HG03139 (cell line): ENCODE data around the gene TOMM20.
A peak's percentile ranks its signal among the peaks of the same experiment; 100 is the strongest.
"Not testable (repeated sequence)": the region's sequence is repeated elsewhere in the genome, so short reads cannot be mapped to it uniquely, and the experiment has no call there.

Source experiments
- ATAC-seq: cut with Tn5 transposase; IDR thresholded peaks from one replicate; pipeline ENCODE4 v1.9.1; 2021; ENCODE audit not compliant: unreplicated experiment

Gene TOMM20

DNA sequence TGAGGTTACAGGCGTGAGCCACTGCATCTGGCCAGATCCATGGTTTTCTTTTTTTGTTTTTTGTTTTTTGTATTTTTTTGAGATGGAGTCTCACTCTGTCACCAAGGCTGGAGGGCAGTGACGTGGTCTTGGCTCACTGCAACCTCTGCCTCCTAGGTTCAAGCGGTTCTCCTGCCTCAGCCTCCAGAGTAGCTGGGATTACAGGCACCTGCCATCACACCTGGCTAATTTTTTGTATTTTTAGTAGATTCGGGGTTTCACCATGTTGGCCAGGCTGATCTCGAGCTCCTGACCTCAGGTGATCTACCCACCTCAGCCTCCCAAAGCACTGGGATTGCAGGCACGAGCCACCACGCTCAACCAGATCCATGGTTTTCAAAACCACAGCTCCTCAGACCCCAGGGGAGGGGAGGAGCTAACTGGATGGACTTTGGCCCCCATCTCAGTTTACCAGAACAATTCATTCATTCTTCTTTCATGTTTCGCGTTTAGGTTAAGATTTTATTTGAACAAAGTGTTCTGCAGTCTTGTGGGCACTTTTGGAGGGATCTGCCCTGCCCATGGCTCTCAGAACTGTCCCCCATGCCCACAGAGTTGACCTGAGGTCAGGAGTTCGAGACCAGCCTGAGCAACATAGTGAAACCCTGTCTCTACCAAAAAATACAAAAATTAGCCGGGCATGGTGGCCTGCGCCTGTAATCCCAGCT lies 43.1 kb downstream of the TOMM20 start:
- ATAC-seq, result not testable (repeated sequence)

DNA sequence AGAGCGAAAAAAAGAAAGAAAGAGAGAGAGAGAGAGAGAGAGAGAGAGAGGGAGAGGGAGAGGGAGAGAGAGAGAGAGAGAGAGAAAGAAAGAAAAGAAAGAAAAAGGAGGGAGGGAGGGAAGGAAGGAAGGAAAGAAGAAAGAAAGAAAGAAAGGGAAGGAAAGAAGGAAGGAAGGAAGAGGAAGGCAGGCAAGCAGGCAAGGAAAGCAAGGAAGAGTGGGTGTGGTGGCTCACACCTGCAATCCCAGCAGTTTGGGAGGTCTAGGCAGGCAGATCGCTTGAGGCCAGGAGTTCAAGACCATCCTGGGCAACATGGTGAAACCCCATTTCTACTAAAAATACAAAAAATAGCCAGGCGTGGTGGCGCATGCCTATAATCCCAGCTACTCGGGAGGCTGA lies 47.8 kb downstream of the TOMM20 start:
- not testable (repeated sequence) for ATAC-seq

- not testable (repeated sequence) for ATAC-seq
Measured at GRCh38 chr1:235080297-235080657, 48.4 kb downstream of the TOMM20 start.

DNA sequence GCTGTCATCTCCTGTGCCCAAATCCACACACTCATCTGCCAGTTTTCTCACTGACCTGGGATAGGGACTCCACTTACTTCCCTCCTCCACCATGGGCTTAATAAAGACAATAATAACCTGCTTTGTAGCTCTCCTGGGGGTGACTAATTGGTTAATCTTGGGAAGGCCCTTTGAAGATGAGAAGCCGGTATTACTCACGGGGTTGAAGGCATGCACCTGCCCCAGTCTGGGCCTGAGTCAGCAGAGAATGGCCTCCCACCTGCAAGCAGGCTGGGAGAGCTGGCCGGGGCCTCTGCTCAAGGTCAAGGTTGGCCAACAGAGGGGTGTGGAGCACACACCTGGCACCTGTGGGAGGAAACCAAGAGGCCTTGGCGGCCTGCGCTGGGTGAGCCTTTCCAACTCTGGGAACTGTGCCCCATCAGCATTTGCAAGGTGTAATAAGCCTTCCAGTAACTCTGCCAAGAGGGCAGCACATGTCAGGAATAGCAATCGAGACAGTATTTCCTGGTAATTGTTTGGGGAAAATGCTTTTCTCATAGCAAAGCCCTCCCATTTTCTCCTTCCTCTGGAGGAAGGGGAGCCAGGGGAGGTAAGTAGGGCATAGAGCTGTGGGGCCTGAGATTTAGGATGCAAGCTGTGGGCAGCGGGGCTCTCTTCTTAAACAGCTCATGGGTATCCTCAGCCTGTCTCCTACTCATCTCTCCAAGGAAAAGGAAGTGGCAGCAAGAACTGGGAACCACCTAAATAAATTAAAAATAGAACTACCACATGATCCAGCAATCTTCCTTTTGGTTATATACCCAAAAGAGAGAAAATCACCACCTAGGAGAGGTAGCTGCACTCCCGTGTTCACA lies 49.0 kb downstream of the TOMM20 start:
- ATAC-seq, result no peak

DNA sequence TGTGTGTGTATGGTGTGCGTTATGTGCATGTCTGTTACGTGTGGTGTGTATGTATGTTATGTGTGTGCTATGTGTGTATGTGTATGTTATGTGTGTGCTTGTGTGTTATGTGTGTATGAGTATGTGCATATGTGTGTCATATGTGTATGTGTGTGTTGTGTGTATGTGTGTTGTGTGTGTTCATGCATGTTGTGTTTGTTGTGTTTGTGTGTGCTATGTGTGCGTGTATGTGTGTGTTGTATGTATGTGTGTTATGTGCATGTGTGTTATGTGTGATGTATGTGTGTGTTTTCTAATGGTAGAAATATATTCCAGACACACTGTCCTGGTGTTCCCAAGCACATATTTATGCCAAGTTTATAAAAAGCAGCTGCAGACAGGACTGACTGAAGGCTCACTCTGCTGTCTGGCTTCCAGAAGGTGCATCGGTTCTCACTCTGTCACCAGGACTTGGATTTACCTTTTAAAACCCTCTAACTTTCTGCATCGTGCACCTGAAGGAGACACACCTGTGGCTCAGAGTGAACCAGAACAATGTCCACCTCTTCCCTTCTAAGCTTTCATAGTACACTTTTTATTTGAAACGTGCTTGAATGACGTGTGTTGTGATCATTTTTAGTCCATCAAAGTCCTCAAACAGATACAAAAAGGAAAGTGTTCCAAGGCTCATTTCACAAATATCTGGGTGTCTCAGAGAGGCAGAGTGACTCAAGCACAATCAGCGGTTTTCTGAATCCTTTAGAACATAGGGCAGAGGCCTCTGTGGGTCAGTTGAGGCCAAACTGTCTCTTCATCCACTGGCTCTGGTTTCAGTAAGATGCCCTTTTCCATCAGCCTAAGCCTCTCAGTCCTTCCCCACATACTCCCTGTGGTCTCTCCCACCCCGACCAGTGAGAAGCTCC lies 49.9 kb downstream of the TOMM20 start:
- no peak for ATAC-seq

GRCh38 chr1:235077571-235078479 lies 50.8 kb downstream of the TOMM20 start:
- peak; percentile 40 for ATAC-seq

- no peak for ATAC-seq
Measured at GRCh38 chr1:235077163-235077540, 51.5 kb downstream of the TOMM20 start.

DNA sequence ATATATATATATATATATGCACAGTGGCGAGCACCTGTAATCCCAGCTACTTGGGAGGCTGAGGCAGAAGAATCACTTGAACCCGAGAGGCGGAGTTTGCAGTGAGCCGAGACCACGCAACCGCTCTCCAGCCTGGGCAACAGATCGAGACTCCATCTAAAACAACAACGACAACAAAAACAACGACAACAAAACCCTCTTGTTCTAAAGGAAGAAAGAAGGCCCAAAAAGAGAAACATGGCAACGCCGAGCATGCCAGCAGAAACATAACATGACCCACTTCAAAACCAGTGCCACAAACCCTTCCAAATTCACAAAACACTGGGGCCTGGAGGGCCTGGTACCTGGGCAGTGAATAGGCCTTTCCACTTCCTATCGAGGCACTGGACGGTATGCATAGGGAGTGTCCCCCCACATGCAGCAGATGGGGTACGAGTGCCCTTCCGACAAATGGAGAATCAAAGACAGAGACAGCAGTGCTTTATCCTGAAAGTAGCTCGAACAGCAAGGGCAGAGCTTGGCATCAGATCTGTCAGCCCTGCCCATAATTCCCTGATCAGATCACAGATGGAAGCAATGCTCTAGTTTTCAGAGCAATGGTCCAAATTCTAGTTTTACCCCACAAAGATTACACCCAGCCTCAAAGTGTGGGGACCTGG lies 52.0 kb downstream of the TOMM20 start:
- no peak for ATAC-seq

GRCh38 chr1:235075777-235076308 lies 52.8 kb downstream of the TOMM20 start:
- ATAC-seq, result no peak

DNA sequence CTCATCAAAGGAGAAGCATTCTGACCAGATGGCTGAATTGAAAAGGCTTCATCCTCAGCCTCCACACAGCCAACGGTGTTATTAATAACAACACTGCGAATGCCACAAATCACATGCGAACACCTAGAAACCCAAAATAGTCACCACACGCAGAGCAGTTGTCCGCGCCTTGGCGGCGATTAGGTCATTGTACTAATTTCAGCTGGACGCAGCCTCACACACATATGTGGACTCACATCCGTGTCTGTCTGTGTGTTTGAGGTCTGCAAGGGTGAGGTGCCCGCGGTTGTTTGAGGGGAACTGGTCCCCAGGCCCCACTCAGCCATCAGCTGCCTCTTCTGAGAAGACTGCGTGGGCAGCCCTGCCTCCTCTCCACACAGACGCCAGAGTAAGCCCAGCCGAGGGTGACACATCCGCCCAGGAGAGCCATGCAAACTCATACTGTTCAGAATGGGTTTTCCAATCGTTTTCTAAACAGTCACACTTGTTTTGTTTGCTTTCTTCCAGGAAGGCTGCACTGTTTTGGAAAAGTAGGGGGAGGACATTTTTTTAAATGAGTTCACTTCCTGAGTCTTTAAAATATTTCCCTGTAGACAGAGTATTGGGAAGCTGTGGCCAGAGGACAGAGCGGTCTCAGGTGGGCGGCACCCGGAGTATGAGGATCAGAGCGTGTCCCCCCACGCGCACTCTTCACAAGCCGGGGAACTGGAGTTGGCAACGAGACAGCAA lies 53.4 kb downstream of the TOMM20 start:
- ATAC-seq, result peak; percentile 43

DNA sequence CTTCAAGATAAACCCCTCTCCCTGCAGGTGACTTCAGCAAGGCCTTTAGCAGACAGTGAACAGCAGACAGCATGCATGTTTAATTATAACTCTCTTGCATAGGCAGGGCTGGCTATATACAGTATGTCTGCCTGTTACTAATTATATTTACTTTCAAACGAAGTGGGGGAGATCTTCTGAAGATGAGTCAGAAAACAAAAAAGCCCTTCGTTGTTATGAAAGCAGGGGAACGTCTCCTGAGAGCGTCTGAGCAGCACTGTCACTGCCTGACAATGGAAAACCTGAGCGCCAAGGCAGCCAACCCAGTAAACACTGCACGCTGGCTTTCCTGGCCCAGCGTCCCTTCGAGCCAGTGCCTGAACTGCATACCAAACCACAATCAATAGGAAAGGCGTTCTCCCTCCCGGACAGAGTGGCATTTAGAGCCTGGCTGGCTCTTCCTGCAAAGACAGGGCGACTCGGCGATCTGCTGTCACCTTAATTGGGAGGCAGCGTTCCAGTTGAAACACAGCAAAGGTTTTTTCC lies 54.1 kb downstream of the TOMM20 start:
- peak; percentile 27 for ATAC-seq

DNA sequence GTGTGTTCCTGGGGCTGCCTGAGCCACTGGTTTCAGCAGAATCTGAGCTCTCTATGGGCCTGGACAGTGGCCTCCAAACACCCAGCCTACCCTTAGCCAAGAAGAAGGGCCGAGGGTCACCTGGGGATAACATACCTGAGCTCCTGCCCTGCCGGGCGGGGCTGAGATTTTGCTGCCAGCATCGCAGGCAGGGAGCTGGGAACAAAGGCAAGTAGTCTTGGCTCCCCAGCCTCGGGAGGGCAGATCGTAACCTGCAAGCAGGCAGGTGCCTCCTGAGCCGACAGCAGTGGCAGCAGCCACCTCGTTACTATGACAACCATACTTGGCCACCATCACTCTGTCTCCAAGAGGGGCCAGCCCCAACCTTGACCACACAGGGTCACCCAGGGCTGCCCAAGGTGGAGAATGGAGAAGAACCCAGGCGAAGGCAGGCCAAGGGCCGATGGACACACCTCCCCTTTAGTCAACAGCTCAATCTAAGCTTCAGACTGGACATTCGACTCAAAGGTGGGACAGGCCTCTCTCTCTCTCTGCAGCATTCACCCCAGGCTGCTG lies 54.6 kb downstream of the TOMM20 start:
- no peak for ATAC-seq

GRCh38 chr1:235073331-235073967 lies 55.2 kb downstream of the TOMM20 start:
- no peak for ATAC-seq

DNA sequence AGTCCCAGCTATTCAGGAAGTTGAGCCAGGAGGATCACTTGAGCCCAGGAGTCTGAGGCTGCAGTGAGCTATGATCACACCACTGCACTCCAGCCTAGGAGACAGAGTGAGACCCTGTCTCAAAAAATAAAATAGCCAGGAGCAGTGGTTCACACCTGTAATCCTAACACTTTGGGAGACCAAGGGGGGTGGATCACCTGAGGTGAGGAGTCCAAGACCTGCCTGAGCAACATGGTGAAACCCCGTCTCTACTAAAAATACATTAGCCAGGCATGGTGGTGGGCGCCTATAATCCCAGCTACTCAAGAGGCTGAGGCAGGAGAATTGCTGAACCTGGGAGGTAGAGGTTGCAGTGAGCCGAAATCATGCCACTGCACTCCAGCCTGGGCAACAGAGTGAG lies 56.1 kb downstream of the TOMM20 start:
- ATAC-seq, result not testable (repeated sequence)

GRCh38 chr1:235072096-235072495 lies 56.5 kb downstream of the TOMM20 start:
- ATAC-seq, result no peak

DNA sequence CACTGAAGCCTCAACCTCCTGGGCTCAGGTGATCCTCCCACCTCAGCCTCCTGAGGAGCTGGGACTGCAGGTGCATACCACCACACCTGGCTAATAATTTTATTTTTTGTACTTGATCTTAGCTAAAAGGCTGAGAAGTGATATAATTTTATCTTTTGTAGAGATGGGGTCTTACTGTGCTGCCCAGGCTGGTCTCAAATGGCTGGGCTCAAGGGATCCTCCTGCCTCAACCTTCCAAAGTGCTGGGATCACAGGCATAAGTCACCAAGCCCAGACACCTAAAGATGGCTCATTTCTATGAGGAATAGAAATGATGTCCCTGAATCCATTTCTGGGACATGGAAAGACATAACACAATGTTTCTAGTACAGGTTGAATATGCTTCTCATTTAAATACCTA lies 57.8 kb downstream of the TOMM20 start:
- no peak for ATAC-seq

GRCh38 chr1:235069577-235070563 lies 58.8 kb downstream of the TOMM20 start:
- no peak for ATAC-seq
